ENCODE data around the gene LRRC4C.
"Not testable (repeated sequence)": the region's sequence is repeated elsewhere in the genome, so short reads cannot be mapped to it uniquely, and the experiment has no call there.

Gene LRRC4C

DNA sequence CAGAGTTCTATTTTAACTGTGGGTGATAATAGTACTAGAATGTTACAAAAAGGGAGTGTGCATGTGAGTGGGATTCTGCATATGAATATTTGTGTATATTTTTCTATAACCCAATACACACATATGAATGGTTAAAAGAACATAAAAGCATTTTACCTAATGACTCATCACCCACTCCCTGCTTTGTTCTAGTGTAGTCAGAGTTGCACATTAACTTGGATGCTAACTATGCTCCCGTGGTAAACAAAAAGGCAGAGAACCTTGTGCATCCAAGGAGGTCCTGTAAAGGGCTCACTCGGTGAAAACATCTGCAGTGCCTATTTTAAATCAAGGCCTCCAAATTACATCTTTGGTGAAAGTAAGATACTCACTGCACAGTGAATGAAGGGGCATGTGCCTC lies 1289.4 kb downstream of the LRRC4C start:
- DNase-seq (ENCODE audit: low read depth, low spot score) = no peak

GRCh38 chr11:40168414-40168813 lies 1291.0 kb downstream of the LRRC4C start:
- no peak overlapping the region for H3K27ac ChIP-seq

More for the DNA sequence above, 1289.4 kb downstream of the LRRC4C start:
- H3K27ac ChIP-seq = no peak overlapping the region

DNA sequence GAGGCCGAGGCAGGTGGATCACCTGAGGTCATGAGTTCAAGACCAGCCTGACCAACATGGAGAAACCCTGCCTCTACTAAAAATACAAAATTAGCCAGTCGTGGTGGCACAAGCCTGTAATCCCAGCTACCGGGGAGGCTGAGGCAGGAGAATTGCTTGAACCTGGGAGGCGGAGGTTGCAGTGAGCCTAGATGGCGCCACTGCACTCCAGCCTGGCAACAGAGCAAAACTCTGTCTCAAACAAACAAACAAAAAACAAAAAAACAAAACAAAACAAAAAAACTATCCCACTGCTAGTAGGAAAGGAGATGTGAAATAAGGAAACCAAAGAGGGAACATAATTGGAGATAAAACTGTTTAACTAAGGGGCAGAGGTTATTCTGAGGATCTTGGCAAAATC lies 1291.6 kb downstream of the LRRC4C start:
- not testable (repeated sequence) for DNase-seq (ENCODE audit: low read depth, low spot score); H3K27ac ChIP-seq

More at GRCh38 chr11:40168414-40168813, 1291.0 kb downstream of the LRRC4C start:
- no peak for DNase-seq (ENCODE audit: low read depth, low spot score)

DNA sequence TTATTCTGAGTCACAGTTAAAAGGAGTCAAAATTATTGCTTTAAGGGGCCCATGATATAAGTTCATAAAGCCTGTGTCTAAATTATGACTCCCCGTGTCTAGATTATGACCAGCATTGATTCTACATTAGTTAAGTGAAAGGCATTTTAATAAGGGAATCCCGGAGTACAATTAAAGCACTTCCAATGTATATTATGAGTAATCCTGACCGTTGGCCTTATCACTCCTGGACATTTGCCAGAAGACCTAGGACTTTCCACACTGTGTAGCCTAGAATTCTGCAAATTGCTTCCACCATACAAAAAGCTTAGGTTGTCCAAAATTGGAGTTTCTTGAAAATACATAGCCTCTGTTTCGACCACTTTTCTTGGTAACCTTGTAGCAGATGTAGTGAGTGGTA lies 1292.6 kb downstream of the LRRC4C start:
- no peak overlapping the region for H3K27ac ChIP-seq
- DNase-seq (ENCODE audit: low read depth, low spot score) = no peak

DNA sequence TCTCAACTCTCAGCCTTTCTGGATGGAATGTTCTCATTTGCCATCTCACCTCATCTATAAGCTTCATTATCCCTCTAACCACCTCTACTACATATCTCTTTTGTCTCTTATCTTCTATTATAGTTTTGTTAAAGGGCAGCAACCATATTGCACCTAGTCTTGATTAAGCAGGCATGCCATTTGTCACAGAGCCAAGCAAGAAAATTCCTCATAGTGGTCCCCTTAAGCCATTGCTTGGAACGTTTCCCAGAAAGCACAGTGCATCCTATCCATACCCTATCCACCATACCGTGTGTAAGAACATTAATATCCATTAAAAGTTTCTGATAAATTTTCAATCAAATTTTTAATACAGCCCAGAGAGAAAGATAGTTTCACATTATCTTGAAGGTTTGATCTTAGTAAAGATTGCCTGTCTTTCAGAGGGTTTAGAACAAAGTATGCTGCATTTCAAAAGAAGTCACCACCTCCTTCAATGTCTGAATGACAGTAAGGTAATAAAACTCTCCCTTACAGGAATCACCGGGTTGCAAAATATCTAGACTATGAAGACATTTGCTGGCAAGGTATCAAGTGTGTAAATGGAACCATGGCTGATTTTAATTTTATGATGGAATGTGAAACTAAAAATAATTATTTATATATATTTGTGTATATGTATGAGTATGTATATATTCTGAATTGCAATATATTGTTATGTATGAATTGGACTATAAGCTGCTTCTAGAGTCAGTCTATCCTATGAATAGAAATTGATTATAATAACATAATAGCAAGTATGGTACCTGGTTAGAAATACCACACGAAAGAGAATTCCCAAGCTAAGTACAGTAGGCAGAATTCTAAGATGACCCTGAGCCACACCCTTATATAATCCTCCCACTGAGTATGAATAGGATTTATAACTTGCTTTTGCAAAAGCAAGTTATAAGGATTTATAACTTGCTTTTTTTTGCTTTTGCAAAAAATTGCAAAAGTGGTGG lies 1296.3 kb downstream of the LRRC4C start:
- no peak for DNase-seq (ENCODE audit: low read depth, low spot score)
- H3K27ac ChIP-seq = no peak overlapping the region

DNA sequence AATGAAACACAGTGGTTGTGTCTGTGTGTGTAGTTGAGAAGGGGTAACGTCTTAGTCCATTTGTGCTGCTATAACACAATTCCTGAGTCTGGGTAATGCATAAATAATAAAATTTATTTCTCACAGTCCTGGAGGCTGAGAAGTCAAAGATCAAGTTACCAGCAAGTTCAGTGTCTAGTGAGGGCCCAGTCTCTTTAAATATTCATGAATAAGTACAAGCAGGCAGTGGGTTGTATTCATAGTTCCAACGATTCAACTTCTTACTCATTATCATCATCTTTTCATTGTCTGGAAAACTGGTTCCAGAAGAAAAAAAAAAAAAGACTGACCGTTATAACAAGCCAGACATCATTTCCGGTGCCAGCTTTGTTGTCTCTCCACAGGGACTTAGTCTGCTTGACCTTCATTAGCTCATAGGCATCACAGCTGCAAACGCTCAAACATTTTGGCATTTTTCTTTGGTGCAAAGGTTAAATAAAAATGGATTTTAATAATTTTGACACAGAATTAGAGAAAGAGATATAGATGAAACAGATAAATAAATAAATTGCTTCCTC lies 1297.5 kb downstream of the LRRC4C start:
- H3K27ac ChIP-seq = no peak overlapping the region
- no peak for DNase-seq (ENCODE audit: low read depth, low spot score)

DNA sequence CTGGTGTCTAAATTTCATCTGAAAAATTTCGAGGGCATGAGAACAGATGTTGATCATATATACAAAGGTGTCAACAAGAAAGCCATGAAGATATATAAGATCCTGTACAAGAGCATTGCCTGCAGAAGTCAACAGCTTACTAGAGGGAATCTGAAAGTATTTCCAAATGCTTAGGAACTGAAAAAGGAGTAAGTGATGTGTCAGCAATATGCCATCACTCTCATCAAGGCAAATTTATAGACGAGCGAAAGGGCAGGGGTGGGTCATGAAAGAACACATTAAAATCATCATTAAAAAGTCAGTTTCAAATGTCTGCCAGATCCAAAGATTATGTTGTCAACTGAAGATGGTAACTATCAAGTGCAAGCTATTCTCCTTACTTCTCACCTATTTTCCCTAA lies 1299.0 kb downstream of the LRRC4C start:
- H3K27ac ChIP-seq = no peak overlapping the region
- no peak for DNase-seq (ENCODE audit: low read depth, low spot score)

- no peak for DNase-seq (ENCODE audit: low read depth, low spot score)
- no peak overlapping the region for H3K27ac ChIP-seq
Observed at GRCh38 chr11:40149721-40150120, 1309.7 kb downstream of the LRRC4C start.

- no peak overlapping the region for H3K27ac ChIP-seq
- no peak for DNase-seq (ENCODE audit: low read depth, low spot score)
Observed at GRCh38 chr11:40140560-40140959, 1318.9 kb downstream of the LRRC4C start.

GRCh38 chr11:40139536-40139935 lies 1319.9 kb downstream of the LRRC4C start:
- no peak overlapping the region for H3K27ac ChIP-seq
- no peak for DNase-seq (ENCODE audit: low read depth, low spot score)

GRCh38 chr11:40139066-40139465 lies 1320.4 kb downstream of the LRRC4C start:
- H3K27ac ChIP-seq = no peak overlapping the region
- no peak for DNase-seq (ENCODE audit: low read depth, low spot score)

- H3K27ac ChIP-seq = no peak overlapping the region
- DNase-seq (ENCODE audit: low read depth, low spot score) = no peak
Observed at GRCh38 chr11:40134820-40135570, 1324.5 kb downstream of the LRRC4C start.

- DNase-seq (ENCODE audit: low read depth, low spot score) = no peak
- H3K27ac ChIP-seq = no peak overlapping the region
Observed at GRCh38 chr11:40133498-40133897, 1326.0 kb downstream of the LRRC4C start.

- no peak overlapping the region for H3K27ac ChIP-seq
- DNase-seq (ENCODE audit: low read depth, low spot score) = no peak
Observed at GRCh38 chr11:40132912-40133311, 1326.5 kb downstream of the LRRC4C start.

- DNase-seq (ENCODE audit: low read depth, low spot score) = no peak
- H3K27ac ChIP-seq = no peak overlapping the region
Observed at GRCh38 chr11:40130427-40130826, 1329.0 kb downstream of the LRRC4C start.

GRCh38 chr11:40129266-40129665 lies 1330.2 kb downstream of the LRRC4C start:
- no peak for DNase-seq (ENCODE audit: low read depth, low spot score)
- no peak overlapping the region for H3K27ac ChIP-seq

DNA sequence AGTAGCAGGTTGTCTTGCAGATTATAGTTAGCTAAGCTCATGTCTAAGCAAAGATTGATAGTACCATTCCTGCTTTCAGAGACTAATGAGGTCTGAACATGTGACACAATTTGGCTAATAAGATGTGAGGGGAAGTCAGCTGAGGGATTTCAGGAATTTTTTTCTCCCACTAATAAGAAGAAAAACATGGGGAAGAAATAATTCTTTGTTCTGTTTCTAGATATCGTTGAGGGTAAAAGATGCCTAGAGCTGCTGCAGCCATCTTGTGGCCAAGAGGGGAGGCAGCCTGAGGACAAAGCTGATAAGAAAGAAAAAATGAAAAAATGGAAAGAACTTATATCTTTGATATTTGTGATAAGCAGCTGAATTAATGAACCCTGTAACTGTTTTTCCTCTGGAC lies 1334.4 kb downstream of the LRRC4C start:
- H3K27ac ChIP-seq = no peak overlapping the region
- no peak for DNase-seq (ENCODE audit: low read depth, low spot score)

GRCh38 chr11:40119661-40120060 lies 1339.8 kb downstream of the LRRC4C start:
- DNase-seq (ENCODE audit: low read depth, low spot score) = no peak
- H3K27ac ChIP-seq = no peak overlapping the region

DNA sequence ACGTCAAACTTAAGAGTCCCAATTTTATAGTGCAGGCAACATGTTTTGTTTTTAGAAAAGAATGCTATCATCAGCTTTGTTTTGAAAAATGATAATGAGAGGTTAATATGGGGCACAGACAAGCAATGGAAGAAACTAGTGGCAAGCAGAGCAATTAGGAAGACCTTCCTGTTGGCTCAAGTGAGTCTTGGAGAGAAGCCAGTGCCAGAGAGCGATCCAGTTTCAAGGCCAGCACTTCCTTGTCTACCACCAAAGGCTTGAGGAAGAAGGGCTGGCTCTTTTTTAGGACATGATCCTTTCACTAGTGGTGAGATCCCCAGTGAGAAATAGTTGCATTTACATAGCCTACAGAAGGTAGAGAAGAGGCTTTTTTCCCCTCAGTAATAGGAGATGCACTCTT lies 1340.7 kb downstream of the LRRC4C start:
- H3K27ac ChIP-seq = no peak overlapping the region
- DNase-seq (ENCODE audit: low read depth, low spot score) = no peak

DNA sequence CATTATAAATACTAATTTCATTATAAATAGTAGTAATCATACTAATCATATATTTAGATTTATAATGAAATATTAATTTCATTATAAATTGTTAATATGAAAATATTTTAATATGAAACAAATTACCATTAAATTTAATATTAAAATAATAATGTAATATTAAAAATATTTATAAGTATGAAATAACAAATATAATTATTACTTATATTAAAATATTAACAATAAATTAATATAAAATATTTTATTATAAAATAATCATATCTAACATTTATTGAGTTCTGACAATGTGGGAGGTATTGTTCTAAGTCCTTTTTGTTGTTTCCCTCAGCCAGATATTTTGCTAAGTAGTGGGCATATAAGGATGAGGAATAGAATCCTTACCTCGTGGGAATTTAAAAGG lies 1341.4 kb downstream of the LRRC4C start:
- no peak for DNase-seq (ENCODE audit: low read depth, low spot score)
- H3K27ac ChIP-seq = no peak overlapping the region

Data from epithelial cell of prostate (primary cell).